GM10266 (cell line): Measurements from ENCODE around the gene YBX3.

Source experiments
- DNase-seq: peaks from one replicate; pipeline ENCODE4 v3.0.0; 2012; ENCODE audit errors: extremely low spot score
- CTCF ChIP-seq: IDR thresholded peaks from 2 replicates; pipeline ENCODE4 v1.5.1; 2012; ENCODE audit warnings: mild to moderate bottlenecking, low read depth; ENCODE audit not compliant: control insufficient read depth, insufficient read depth; ENCODE audit errors: missing control alignments

The YBX3 gene

GRCh38 chr12:10661338-10661737 lies 61.8 kb downstream of the YBX3 start:
- no peak for TF ChIP-seq CTCF
- no peak for DNase-seq

- no peak for DNase-seq
- TF ChIP-seq CTCF: no peak
Observed at GRCh38 chr12:10654003-10654402, 69.1 kb downstream of the YBX3 start.

GRCh38 chr12:10652192-10652591 lies 70.9 kb downstream of the YBX3 start:
- no peak for DNase-seq
- no peak for TF ChIP-seq CTCF
